Calu3 (cell line): ENCODE data around the gene BMPR2. TPM values are rescaled to one million over a fixed set of nuclear protein-coding genes. Genes with fewer than 3 reads are reported as not detected.
A peak's percentile ranks its signal among the peaks of the same experiment; 100 is the strongest.
"Not testable (repeated sequence)": the region's sequence is repeated elsewhere in the genome, so short reads cannot be mapped to it uniquely, and the experiment has no call there.

Experiments
- BruUV-seq: library from RNA; stranded (reverse); fragments of 400-500 nt; replicated peaks from 2 replicates; lab custom pipeline; 2021; lab: Mats Ljungman, UMichigan
- CTCF ChIA-PET: fragments of 300-600 bp; sonication (Branson Sonifier 250); formaldehyde crosslinking; loops from one replicate; lab custom pipeline; 2022; ENCODE audit warnings: antibody characterized with exemption; lab: Charles Lee
- DNase-seq: peaks from one replicate; pipeline ENCODE4 v3.0.0; 2022
- H3K27ac Mint-ChIP-seq: one replicate; pipeline ENCODE4 v1.8.0; 2022; ENCODE audit warnings: mixed read lengths; ENCODE audit not compliant: unreplicated experiment
- H3K27me3 Mint-ChIP-seq: one replicate; pipeline ENCODE4 v1.8.0; 2022; ENCODE audit warnings: mixed read lengths; ENCODE audit not compliant: unreplicated experiment
- H3K36me3 Mint-ChIP-seq: one replicate; pipeline ENCODE4 v1.8.0; 2022; ENCODE audit warnings: mild to moderate bottlenecking, moderate library complexity, mixed read lengths; ENCODE audit not compliant: insufficient read depth, unreplicated experiment
- H3K4me1 Mint-ChIP-seq: one replicate; pipeline ENCODE4 v1.8.0; 2022; ENCODE audit warnings: mild to moderate bottlenecking, low read depth, mixed read lengths; ENCODE audit not compliant: unreplicated experiment
- H3K4me3 Mint-ChIP-seq: one replicate; pipeline ENCODE4 v1.8.0; 2022; ENCODE audit warnings: mild to moderate bottlenecking, low read depth, moderate library complexity, mixed read lengths; ENCODE audit not compliant: unreplicated experiment
- H3K9me3 Mint-ChIP-seq: one replicate; pipeline ENCODE4 v1.8.0; 2022; ENCODE audit warnings: low read depth, mixed read lengths; ENCODE audit not compliant: unreplicated experiment
- CTCF ChIP-seq: fragments of 200-600 bp; IDR thresholded peaks from one replicate; pipeline ENCODE4 v1.8.0; 2022; ENCODE audit warnings: antibody characterized with exemption; ENCODE audit not compliant: unreplicated experiment
- intact Hi-C: fragments of 100-400 bp; cut with micrococcal nuclease; formaldehyde crosslinking; loops from one replicate; pipeline ENCODE4 v1.10.0; 2022; ENCODE audit not compliant: unreplicated experiment
- total RNA-seq: library from RNA; stranded (reverse); gene quantifications from 2 replicates; pipeline ENCODE4 v1.2.3, GENCODE V29; 2022

The BMPR2 gene
- total RNA-seq, 1 experiment from 2014 or later = 50.1 TPM

GRCh38 chr2:202377207-202377761, 1.2 kb downstream of the BMPR2 start:
- Mint-ChIP-seq H3K4me1 (peaks cover 27% of the 10 kb centered on the region), H3K9me3 (no peaks in the 10 kb centered on the region), H3K27me3 (no peaks in the 10 kb centered on the region), H3K36me3 (peaks cover 46% of the 10 kb centered on the region), H3K4me3 (peak overlapping the region; percentile 73), H3K27ac (peak overlapping the region; percentile 84)
- intact Hi-C loops = no loop called here
- BruUV-seq = no TSS peak
- DNase-seq = peak; percentile 44
- CTCF ChIA-PET = interaction anchor here (0.8 kb wide), 1 partner anchor 1713 kb away, joined by 4 read pairs; no protein-coding TSS in a partner anchor
- no peak for TF ChIP-seq CTCF

- CTCF ChIA-PET = no interaction called here
- Mint-ChIP-seq H3K36me3 (peaks cover 46% of the 10 kb centered on the region), H3K9me3 (no peaks in the 10 kb centered on the region), H3K27ac (peak overlapping the region; percentile 84), H3K4me3 (peak overlapping the region; percentile 73), H3K27me3 (no peaks in the 10 kb centered on the region), H3K4me1 (peaks cover 27% of the 10 kb centered on the region)
- no TSS peak for BruUV-seq
- TF ChIP-seq CTCF = no peak
- intact Hi-C loops = no loop called here
- DNase-seq = no peak
Observed at GRCh38 chr2:202378001-202378400, 1.9 kb downstream of the BMPR2 start.

- peak overlapping the region; percentile 73 for H3K4me3 Mint-ChIP-seq
- peak overlapping the region; percentile 27 for H3K27ac Mint-ChIP-seq
- no peak for TF ChIP-seq CTCF
- no peak for DNase-seq
- H3K9me3 Mint-ChIP-seq = no peaks in the 10 kb centered on the region
- intact Hi-C loops = no loop called here
- H3K27me3 Mint-ChIP-seq = no peaks in the 10 kb centered on the region
- CTCF ChIA-PET = interaction anchor here (0.6 kb wide), 1 partner anchor 160 kb away, joined by 6 read pairs; no protein-coding TSS in a partner anchor
- peaks cover 27% of the 10 kb centered on the region for H3K4me1 Mint-ChIP-seq
- H3K36me3 Mint-ChIP-seq = peaks cover 46% of the 10 kb centered on the region
- BruUV-seq = no TSS peak
Observed at GRCh38 chr2:202378662-202379358, 2.7 kb downstream of the BMPR2 start.

- Mint-ChIP-seq H3K9me3 (no peaks in the 10 kb centered on the region), H3K4me1 (peaks cover 22% of the 10 kb centered on the region), H3K27ac (no peak overlapping the region), H3K36me3 (peaks cover 14% of the 10 kb centered on the region), H3K4me3 (no peak overlapping the region), H3K27me3 (no peaks in the 10 kb centered on the region)
- CTCF ChIA-PET = no interaction called here
- TF ChIP-seq CTCF = no peak
- no TSS peak for BruUV-seq
- intact Hi-C loops = no loop called here
- DNase-seq = no peak
Observed at GRCh38 chr2:202382684-202383083, 6.6 kb downstream of the BMPR2 start.

- DNase-seq, H3K27me3 Mint-ChIP-seq, H3K27ac Mint-ChIP-seq, H3K36me3 Mint-ChIP-seq, H3K9me3 Mint-ChIP-seq, intact Hi-C loops, H3K4me3 Mint-ChIP-seq, BruUV-seq, H3K4me1 Mint-ChIP-seq, CTCF ChIA-PET: not testable (repeated sequence)
Observed at GRCh38 chr2:202386495-202386894, 10.4 kb downstream of the BMPR2 start.
